ENCODE measurements around the gene SYCP1.
"Not testable (repeated sequence)": the region's sequence is repeated elsewhere in the genome, so short reads cannot be mapped to it uniquely, and the experiment has no call there.

SYCP1 gene

GRCh38 chr1:114979278-114979891, 124.7 kb downstream of the SYCP1 start:
- peak; percentile 17 for DNase-seq (ENCODE audit: low read depth)

- DNase-seq (ENCODE audit: low read depth) = no peak
These were observed 127.6 kb downstream of the SYCP1 start for GRCh38 chr1:114982251-114982650.

GRCh38 chr1:114986286-114986685, 131.6 kb downstream of the SYCP1 start:
- DNase-seq (ENCODE audit: low read depth) = no peak

GRCh38 chr1:114988095-114988494, 133.4 kb downstream of the SYCP1 start:
- no peak for DNase-seq (ENCODE audit: low read depth)

GRCh38 chr1:114997510-114998289, 143.0 kb downstream of the SYCP1 start:
- DNase-seq (ENCODE audit: low read depth) = no peak

- DNase-seq (ENCODE audit: low read depth) = no peak
These were observed 151.5 kb downstream of the SYCP1 start for GRCh38 chr1:115006191-115006590.

- DNase-seq (ENCODE audit: low read depth) = no peak
These were observed 157.3 kb downstream of the SYCP1 start for GRCh38 chr1:115012006-115012405.

- DNase-seq (ENCODE audit: low read depth) = no peak
These were observed 157.8 kb downstream of the SYCP1 start for GRCh38 chr1:115012434-115012833.

- DNase-seq (ENCODE audit: low read depth) = no peak
These were observed 159.1 kb downstream of the SYCP1 start for GRCh38 chr1:115013792-115014191.

GRCh38 chr1:115019549-115019948, 164.9 kb downstream of the SYCP1 start:
- DNase-seq (ENCODE audit: low read depth) = not testable (repeated sequence)

- no peak for DNase-seq (ENCODE audit: low read depth)
These were observed 166.5 kb downstream of the SYCP1 start for GRCh38 chr1:115021145-115021544.

- no peak for DNase-seq (ENCODE audit: low read depth)
These were observed 168.9 kb downstream of the SYCP1 start for GRCh38 chr1:115023593-115023992.

- no peak for DNase-seq (ENCODE audit: low read depth)
These were observed 174.9 kb downstream of the SYCP1 start, which contains the start of gene TSHB for GRCh38 chr1:115029526-115029925. TSHB (plus strand) TSS chr1:115029826; CDS start chr1:115033363, 3,537 bp downstream.

GRCh38 chr1:115031595-115031994, 176.9 kb downstream of the SYCP1 start:
- DNase-seq (ENCODE audit: low read depth) = no peak

- DNase-seq (ENCODE audit: low read depth) = no peak
These were observed 181.0 kb downstream of the SYCP1 start for GRCh38 chr1:115035652-115036051.

GRCh38 chr1:115036814-115037507, 182.3 kb downstream of the SYCP1 start:
- DNase-seq (ENCODE audit: low read depth) = no peak

GRCh38 chr1:115040501-115040900, 185.8 kb downstream of the SYCP1 start:
- no peak for DNase-seq (ENCODE audit: low read depth)

GRCh38 chr1:115041654-115042053, 187.0 kb downstream of the SYCP1 start:
- DNase-seq (ENCODE audit: low read depth) = no peak
